Measurements from ENCODE around the gene IQGAP3. TPM values are rescaled to one million over a fixed set of nuclear protein-coding genes. Genes with fewer than 3 reads are reported as not detected.

Gene IQGAP3
- total RNA-seq, 3 donors from 2014 or later: 0.18 to 0.38 (median 0.37) TPM

DNA sequence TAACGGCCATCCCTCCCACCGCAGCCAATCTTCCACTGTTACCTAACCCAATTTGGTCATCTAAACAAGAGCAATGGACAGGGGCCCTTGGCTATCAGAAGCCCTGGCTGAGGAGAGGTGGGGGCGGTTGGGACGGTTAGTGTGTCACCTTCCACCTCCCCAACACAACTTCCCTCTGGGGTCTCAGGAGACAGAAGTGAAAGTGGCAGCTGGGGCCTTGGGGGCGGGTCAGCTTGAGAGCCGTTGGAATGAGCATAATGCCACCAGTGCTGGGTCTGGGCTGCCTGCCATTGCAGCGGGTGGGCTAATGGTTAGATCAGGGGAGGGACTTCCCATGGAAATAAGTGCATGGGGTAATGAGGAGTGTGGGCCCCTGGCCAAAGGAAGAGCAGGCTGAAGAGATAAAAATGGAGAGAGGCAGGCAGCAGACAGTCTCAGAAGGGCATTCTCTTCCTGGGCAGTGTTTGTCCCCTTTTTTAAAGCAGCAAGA, 79.7 kb downstream of the IQGAP3 start:
- peak overlapping the region; percentile 59 for H3K4me3 Mint-ChIP-seq
- no peaks in the 10 kb centered on the region for H3K27me3 Mint-ChIP-seq (ENCODE audit: low read depth)
- DNase-seq (no peak), ATAC-seq (no peak)
- no peaks in the 10 kb centered on the region for H3K9me3 Mint-ChIP-seq
- H3K4me1 Mint-ChIP-seq (ENCODE audit: low read depth): peaks cover 99% of the 10 kb centered on the region
- H3K36me3 Mint-ChIP-seq (ENCODE audit: insufficient read depth): peaks cover 11% of the 10 kb centered on the region

GRCh38 chr1:156492013-156492590, 80.3 kb downstream of the IQGAP3 start:
- Mint-ChIP-seq H3K9me3 (no peaks in the 10 kb centered on the region), H3K36me3 (ENCODE audit: insufficient read depth) (peaks cover 11% of the 10 kb centered on the region), H3K27me3 (ENCODE audit: low read depth) (no peaks in the 10 kb centered on the region), H3K4me1 (ENCODE audit: low read depth) (peaks cover 99% of the 10 kb centered on the region), H3K4me3 (peak overlapping the region; percentile 59)
- ATAC-seq (no peak), DNase-seq (no peak)

- no peaks in the 10 kb centered on the region for H3K27me3 Mint-ChIP-seq (ENCODE audit: low read depth)
- H3K4me3 Mint-ChIP-seq: peak overlapping the region; percentile 26
- no peaks in the 10 kb centered on the region for H3K9me3 Mint-ChIP-seq
- DNase-seq: no peak
- peaks cover 99% of the 10 kb centered on the region for H3K4me1 Mint-ChIP-seq (ENCODE audit: low read depth)
- ATAC-seq: no peak
- peaks cover 13% of the 10 kb centered on the region for H3K36me3 Mint-ChIP-seq (ENCODE audit: insufficient read depth)
These were observed 81.0 kb downstream of the IQGAP3 start for GRCh38 chr1:156491151-156491949.

GRCh38 chr1:156490401-156491032, 81.8 kb downstream of the IQGAP3 start:
- DNase-seq (no peak), ATAC-seq (no peak)
- Mint-ChIP-seq H3K4me3 (peak overlapping the region; percentile 43), H3K9me3 (no peaks in the 10 kb centered on the region), H3K27me3 (ENCODE audit: low read depth) (no peaks in the 10 kb centered on the region), H3K4me1 (ENCODE audit: low read depth) (peaks cover 96% of the 10 kb centered on the region), H3K36me3 (ENCODE audit: insufficient read depth) (peaks cover 14% of the 10 kb centered on the region)

- peak overlapping the region; percentile 69 for H3K4me3 Mint-ChIP-seq
- H3K9me3 Mint-ChIP-seq: no peaks in the 10 kb centered on the region
- no peak for DNase-seq
- no peaks in the 10 kb centered on the region for H3K27me3 Mint-ChIP-seq (ENCODE audit: low read depth)
- peaks cover 90% of the 10 kb centered on the region for H3K4me1 Mint-ChIP-seq (ENCODE audit: low read depth)
- no peak for ATAC-seq
- H3K36me3 Mint-ChIP-seq (ENCODE audit: insufficient read depth): peaks cover 10% of the 10 kb centered on the region
These were observed 82.5 kb downstream of the IQGAP3 start for GRCh38 chr1:156489935-156490293.

- ATAC-seq (peak; percentile 36 to 42), DNase-seq (peak; percentile 52)
- peaks cover 87% of the 10 kb centered on the region for H3K4me1 Mint-ChIP-seq (ENCODE audit: low read depth)
- H3K4me3 Mint-ChIP-seq: peak overlapping the region; percentile 69
- no peaks in the 10 kb centered on the region for H3K9me3 Mint-ChIP-seq
- H3K27me3 Mint-ChIP-seq (ENCODE audit: low read depth): no peaks in the 10 kb centered on the region
- H3K36me3 Mint-ChIP-seq (ENCODE audit: insufficient read depth): peaks cover 9% of the 10 kb centered on the region
These were observed 83.0 kb downstream of the IQGAP3 start for GRCh38 chr1:156489166-156489934.

- no peak for DNase-seq
- Mint-ChIP-seq H3K4me3 (peak overlapping the region; percentile 69), H3K9me3 (no peaks in the 10 kb centered on the region), H3K4me1 (ENCODE audit: low read depth) (peaks cover 87% of the 10 kb centered on the region), H3K36me3 (ENCODE audit: insufficient read depth) (peaks cover 9% of the 10 kb centered on the region), H3K27me3 (ENCODE audit: low read depth) (no peaks in the 10 kb centered on the region)
- ATAC-seq: peak; percentile 69 to 73
These were observed 83.7 kb downstream of the IQGAP3 start for GRCh38 chr1:156488566-156489165.

DNA sequence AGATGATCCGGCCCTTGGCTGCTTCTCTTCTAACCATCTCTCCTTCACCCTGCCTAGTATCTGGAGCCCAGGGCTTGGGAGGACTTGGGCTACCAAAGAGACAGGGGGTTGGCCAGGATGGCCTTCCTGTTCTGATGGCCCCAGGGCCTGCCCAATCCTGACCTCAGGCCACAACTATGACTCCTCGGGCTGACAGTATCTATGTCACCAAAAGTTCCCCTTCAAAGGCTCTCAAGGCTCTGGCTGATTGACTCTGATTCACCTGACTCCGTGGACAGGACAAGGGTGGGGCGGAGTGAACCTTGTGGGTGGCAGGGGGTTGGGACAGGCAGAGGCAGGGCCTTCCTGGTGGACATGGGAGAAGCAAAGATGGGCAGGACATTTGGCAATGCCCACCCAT, 84.5 kb downstream of the IQGAP3 start:
- no peaks in the 10 kb centered on the region for H3K27me3 Mint-ChIP-seq (ENCODE audit: low read depth)
- DNase-seq (no peak), ATAC-seq (peak; percentile 58 to 59)
- H3K36me3 Mint-ChIP-seq (ENCODE audit: insufficient read depth): peaks cover 9% of the 10 kb centered on the region
- H3K4me1 Mint-ChIP-seq (ENCODE audit: low read depth): peaks cover 82% of the 10 kb centered on the region
- no peaks in the 10 kb centered on the region for H3K9me3 Mint-ChIP-seq
- peak overlapping the region; percentile 46 for H3K4me3 Mint-ChIP-seq

DNA sequence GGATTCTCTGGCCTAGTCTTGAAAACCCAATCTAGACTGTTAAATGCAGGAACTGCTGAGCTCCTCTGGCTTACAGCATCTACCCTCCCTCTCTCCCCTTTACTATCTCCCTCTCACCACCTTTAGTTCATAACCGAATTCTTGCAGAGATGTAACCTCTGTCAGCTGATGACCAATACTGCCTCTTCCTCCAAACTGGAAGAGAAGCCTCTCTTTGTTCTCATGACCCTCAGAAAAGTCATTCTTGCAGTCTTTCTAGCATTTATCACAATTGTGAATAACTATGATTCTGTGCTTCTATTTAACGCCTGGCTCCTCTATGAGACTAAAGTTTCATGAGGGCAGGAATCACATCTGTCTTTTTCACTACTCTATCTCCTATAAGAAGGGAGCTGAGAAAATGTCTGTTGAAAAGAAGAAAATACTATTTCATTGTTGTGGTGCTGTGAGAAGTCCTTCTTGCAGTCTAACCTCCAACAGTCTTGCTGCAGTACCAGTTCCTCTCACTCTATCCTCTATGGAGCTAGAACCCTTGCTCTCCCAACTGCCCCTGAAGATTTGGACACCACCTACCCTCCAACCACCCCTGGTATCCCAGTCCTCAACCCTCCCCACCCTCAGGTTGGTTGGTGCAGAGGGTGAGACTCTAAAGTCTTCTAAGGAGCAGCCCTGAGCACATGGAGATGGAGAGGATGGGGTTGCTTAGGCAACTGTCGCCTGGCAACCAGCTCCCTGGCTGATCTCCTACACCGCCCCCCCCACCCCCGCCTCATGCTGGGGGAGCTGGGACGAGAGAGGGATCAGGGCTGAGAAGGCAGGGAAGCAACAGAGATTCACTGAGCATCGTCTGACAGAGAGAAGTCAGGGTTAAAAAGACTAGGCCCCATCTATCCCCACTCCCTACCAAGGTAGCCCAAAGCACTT, 85.7 kb downstream of the IQGAP3 start:
- Mint-ChIP-seq H3K4me3 (no peak overlapping the region), H3K4me1 (ENCODE audit: low read depth) (peaks cover 81% of the 10 kb centered on the region), H3K27me3 (ENCODE audit: low read depth) (no peaks in the 10 kb centered on the region), H3K9me3 (no peaks in the 10 kb centered on the region), H3K36me3 (ENCODE audit: insufficient read depth) (peaks cover 5% of the 10 kb centered on the region)
- DNase-seq (no peak), ATAC-seq (no peak)

DNA sequence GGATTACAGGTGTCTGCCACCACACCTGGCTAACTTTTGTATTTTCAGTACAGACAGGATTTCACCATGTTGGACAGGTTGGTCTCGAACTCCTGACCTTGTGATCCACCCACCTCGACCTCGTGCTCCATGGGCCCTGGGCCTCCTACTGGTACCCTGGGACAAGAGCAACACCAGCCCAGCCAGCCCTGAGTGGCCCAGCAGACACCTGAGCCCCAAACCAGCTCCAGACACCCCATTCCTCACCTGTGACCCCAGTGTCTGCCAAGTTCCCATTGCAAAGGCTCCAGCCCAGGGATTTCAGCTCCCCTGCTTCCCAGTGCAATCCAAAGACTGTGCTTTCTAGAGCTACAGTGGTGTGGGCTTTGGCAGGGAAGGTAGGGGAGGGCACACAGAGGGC, 86.4 kb downstream of the IQGAP3 start:
- no peak for DNase-seq
- Mint-ChIP-seq H3K36me3 (ENCODE audit: insufficient read depth) (peaks cover 7% of the 10 kb centered on the region), H3K4me3 (no peak overlapping the region), H3K27me3 (ENCODE audit: low read depth) (no peaks in the 10 kb centered on the region), H3K9me3 (no peaks in the 10 kb centered on the region), H3K4me1 (ENCODE audit: low read depth) (peaks cover 81% of the 10 kb centered on the region)
- ATAC-seq: no peak

DNA sequence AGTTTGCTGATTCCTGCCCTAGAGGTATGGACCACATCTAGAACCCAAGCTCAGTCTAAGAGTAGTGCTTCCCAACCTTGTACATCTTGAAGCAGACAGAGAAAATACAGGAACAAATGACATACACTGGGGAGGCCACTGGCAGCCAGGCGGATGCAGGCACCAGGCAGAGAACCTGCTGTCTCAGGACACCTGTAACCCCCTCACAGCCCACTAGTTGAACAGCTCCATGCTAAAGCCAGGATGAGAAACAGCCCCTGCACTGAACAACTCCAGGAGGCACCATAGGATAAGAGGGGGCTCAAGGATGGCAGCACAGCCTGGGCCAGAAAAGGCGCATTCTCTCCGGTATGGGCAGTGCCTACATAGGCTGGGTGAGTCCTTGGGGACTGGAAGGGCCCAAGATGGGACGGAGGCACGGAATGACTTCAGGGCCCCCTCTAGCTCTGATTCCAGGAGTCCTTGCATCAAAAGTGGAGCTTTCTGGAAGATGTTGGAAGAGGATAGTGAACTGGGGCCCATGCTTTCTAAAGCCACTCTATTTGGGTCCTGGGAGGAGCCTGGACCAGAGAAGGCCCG, 87.8 kb downstream of the IQGAP3 start:
- DNase-seq (no peak), ATAC-seq (no peak)
- H3K27me3 Mint-ChIP-seq (ENCODE audit: low read depth): no peaks in the 10 kb centered on the region
- no peak overlapping the region for H3K4me3 Mint-ChIP-seq
- peaks cover 75% of the 10 kb centered on the region for H3K4me1 Mint-ChIP-seq (ENCODE audit: low read depth)
- H3K9me3 Mint-ChIP-seq: no peaks in the 10 kb centered on the region
- H3K36me3 Mint-ChIP-seq (ENCODE audit: insufficient read depth): peaks cover 14% of the 10 kb centered on the region

GRCh38 chr1:156483397-156483796, 89.0 kb downstream of the IQGAP3 start:
- Mint-ChIP-seq H3K9me3 (no peaks in the 10 kb centered on the region), H3K4me1 (ENCODE audit: low read depth) (peaks cover 63% of the 10 kb centered on the region), H3K27me3 (ENCODE audit: low read depth) (no peaks in the 10 kb centered on the region), H3K4me3 (no peak overlapping the region), H3K36me3 (ENCODE audit: insufficient read depth) (peaks cover 20% of the 10 kb centered on the region)
- no peak for ATAC-seq
- no peak for DNase-seq

- no peak for ATAC-seq
- no peaks in the 10 kb centered on the region for H3K27me3 Mint-ChIP-seq (ENCODE audit: low read depth)
- peaks cover 58% of the 10 kb centered on the region for H3K4me1 Mint-ChIP-seq (ENCODE audit: low read depth)
- H3K36me3 Mint-ChIP-seq (ENCODE audit: insufficient read depth): peaks cover 26% of the 10 kb centered on the region
- H3K9me3 Mint-ChIP-seq: no peaks in the 10 kb centered on the region
- H3K4me3 Mint-ChIP-seq: no peak overlapping the region
- no peak for DNase-seq
These were observed 90.1 kb downstream of the IQGAP3 start for GRCh38 chr1:156482276-156482675.
